Muscle of leg (tissue), 11 donors: ENCODE measurements around the gene SMIM32. TPM values are rescaled to one million over a fixed set of nuclear protein-coding genes. Genes with fewer than 3 reads are reported as not detected.

Experiments
- DNase-seq: peaks from one replicate; pipeline ENCODE4 v3.0.0; 2013
- H3K27ac ChIP-seq: one replicate; pipeline ENCODE4 v1.5.1; 2013; ENCODE audit warnings: mild to moderate bottlenecking, low read length, control low read depth
- H3K27me3 ChIP-seq: one replicate; pipeline ENCODE4 v1.6.1; 2013; ENCODE audit warnings: low read length; ENCODE audit not compliant: control insufficient read depth, insufficient read depth
- H3K36me3 ChIP-seq: one replicate; pipeline ENCODE4 v1.6.1; 2013; ENCODE audit warnings: low read length; ENCODE audit not compliant: control insufficient read depth, insufficient read depth
- H3K4me1 ChIP-seq: one replicate; pipeline ENCODE4 v1.6.1; 2013; ENCODE audit warnings: low read length; ENCODE audit not compliant: control insufficient read depth, insufficient read depth
- H3K4me3 ChIP-seq: one replicate; pipeline ENCODE4 v1.5.1; 2013; ENCODE audit warnings: low read length, control low read depth
- H3K9me3 ChIP-seq: replicated peaks from 2 replicates; pipeline ENCODE4 v1.6.1; 2013; ENCODE audit warnings: low read depth, low read length; ENCODE audit not compliant: control insufficient read depth
- WGBS: methylation state at CpG from one replicate; pipeline ENCODE4 v1.1.5; 2013; ENCODE audit warnings: missing lambda C conversion rate; ENCODE audit not compliant: insufficient coverage; 5-methylcytosine and 5-hydroxymethylcytosine counted together
- polyA plus RNA-seq, 8 donors: library from polyadenylated mRNA; unstranded; fragments of 120-200 nt; gene quantifications; one replicate each; pipeline versions ENCODE4 v1.2.1 to v1.2.3, GENCODE V29; 2013; ENCODE audit warnings: inconsistent platforms in 1 of 8, low replicate concordance in 1 of 8; ENCODE audit not compliant: insufficient read length in 8 of 8, insufficient read depth in 1 of 8
- total RNA-seq: library from RNA; stranded (reverse); fragments of 120-200 nt; gene quantifications from one replicate; pipeline ENCODE4 v1.2.4, GENCODE V29; 2013

The SMIM32 gene
- total and polyA plus RNA-seq, 9 donors: 0.04 to 1.7 (median 0.17) TPM; not detected in 1

- H3K4me1 ChIP-seq: no peaks in the 10 kb centered on the region
- WGBS: no CpG with 5 or more reads among the region's 3 CpGs
- H3K27ac ChIP-seq: no peak overlapping the region
- no peaks in the 10 kb centered on the region for H3K9me3 ChIP-seq
- no peak for DNase-seq
- no peak overlapping the region for H3K4me3 ChIP-seq
- H3K36me3 ChIP-seq: peaks cover 32% of the 10 kb centered on the region
- no peaks in the 10 kb centered on the region for H3K27me3 ChIP-seq
Measured at GRCh38 chr5:136159457-136159856, 33.5 kb downstream of the SMIM32 start.

DNA sequence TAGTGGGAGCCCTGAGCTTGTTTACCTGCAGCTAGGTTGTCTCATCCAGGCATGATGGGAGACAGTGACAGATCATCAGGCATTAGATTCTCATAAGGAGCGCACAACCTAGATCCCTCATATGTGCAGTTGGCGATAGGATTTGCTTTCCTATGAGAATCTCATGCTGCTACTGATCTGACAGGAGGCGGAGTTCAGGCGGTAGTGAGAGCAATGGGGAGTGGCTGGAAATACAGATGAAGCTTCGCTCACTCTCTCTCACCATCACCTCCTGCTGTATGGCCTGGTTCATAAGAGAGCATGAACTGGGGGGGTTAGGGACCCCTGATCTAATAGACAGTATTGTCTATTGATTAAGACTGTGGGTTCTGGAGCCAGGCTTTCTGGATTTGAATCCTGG lies 35.4 kb downstream of the SMIM32 start:
- Histone ChIP-seq H3K9me3 (no peaks in the 10 kb centered on the region), H3K27ac (no peak overlapping the region), H3K27me3 (no peaks in the 10 kb centered on the region), H3K4me3 (no peak overlapping the region), H3K36me3 (peaks cover 34% of the 10 kb centered on the region), H3K4me1 (no peaks in the 10 kb centered on the region)
- WGBS: no CpG with 5 or more reads among the region's 5 CpGs
- DNase-seq: no peak

DNA sequence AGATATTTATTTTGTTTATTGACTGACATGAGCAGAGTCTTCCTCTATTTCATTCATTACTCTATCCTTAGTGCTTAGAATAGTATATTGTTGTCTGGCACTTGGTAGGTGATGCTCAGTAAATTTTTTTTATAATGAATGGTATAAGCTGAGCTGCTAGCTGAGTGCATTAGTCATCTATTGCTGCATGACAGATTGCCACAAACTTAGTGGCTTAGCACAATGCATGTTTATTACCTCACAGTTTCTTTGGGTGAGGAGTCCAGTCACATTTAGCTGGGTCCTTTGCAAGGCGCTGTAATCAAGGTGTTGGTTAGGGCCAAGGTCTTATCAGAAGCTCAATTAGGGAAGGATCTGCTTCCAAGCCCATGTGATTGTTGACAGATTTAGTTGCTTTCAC lies 37.2 kb downstream of the SMIM32 start:
- no peaks in the 10 kb centered on the region for H3K9me3 ChIP-seq
- WGBS: 100% methylated on average over 1 of the region's 1 CpG
- no peak overlapping the region for H3K27ac ChIP-seq
- DNase-seq: no peak
- H3K27me3 ChIP-seq: no peaks in the 10 kb centered on the region
- H3K36me3 ChIP-seq: peaks cover 30% of the 10 kb centered on the region
- H3K4me3 ChIP-seq: no peak overlapping the region
- H3K4me1 ChIP-seq: no peaks in the 10 kb centered on the region

- WGBS: 86% methylated on average over 1 of the region's 2 CpGs
- H3K4me3 ChIP-seq: no peak overlapping the region
- H3K36me3 ChIP-seq: peaks cover 29% of the 10 kb centered on the region
- no peak for DNase-seq
- H3K4me1 ChIP-seq: no peaks in the 10 kb centered on the region
- H3K9me3 ChIP-seq: no peaks in the 10 kb centered on the region
- H3K27ac ChIP-seq: no peak overlapping the region
- no peaks in the 10 kb centered on the region for H3K27me3 ChIP-seq
Measured at GRCh38 chr5:136155078-136155477, 37.9 kb downstream of the SMIM32 start.

DNA sequence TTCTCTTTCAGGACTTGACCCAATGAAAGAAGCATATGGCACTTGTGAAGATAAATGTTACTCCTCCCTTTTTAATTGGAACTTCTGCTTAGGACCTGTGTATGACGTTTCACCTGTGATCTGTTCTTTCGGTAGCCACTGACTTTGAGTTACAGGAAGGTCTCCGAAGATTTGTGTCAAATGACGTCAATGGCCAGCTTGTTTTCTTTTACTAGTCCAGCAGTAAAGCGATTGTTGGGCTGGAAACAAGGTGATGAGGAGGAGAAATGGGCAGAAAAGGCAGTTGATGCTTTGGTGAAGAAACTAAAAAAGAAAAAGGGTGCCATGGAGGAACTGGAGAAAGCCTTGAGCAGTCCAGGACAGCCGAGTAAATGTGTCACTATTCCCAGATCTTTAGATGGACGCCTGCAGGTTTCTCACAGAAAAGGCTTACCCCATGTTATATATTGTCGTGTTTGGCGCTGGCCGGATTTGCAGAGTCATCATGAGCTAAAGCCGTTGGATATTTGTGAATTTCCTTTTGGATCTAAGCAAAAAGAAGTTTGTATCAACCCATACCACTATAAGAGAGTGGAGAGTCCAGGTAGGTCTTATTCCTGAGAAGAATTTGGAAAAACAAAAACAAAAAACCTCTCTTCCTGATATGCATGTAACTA lies 39.3 kb downstream of the SMIM32 start:
- Histone ChIP-seq H3K4me1 (no peaks in the 10 kb centered on the region), H3K27me3 (no peaks in the 10 kb centered on the region), H3K9me3 (no peaks in the 10 kb centered on the region), H3K36me3 (peaks cover 29% of the 10 kb centered on the region), H3K4me3 (no peak overlapping the region), H3K27ac (no peak overlapping the region)
- 90% methylated on average over 7 of the region's 11 CpGs for WGBS
- no peak for DNase-seq

GRCh38 chr5:136149891-136150290 lies 43.1 kb downstream of the SMIM32 start:
- H3K4me1 ChIP-seq: no peaks in the 10 kb centered on the region
- no CpG with 5 or more reads among the region's 1 CpG for WGBS
- no peak for DNase-seq
- H3K27ac ChIP-seq: no peak overlapping the region
- peaks cover 10% of the 10 kb centered on the region for H3K36me3 ChIP-seq
- H3K9me3 ChIP-seq: no peaks in the 10 kb centered on the region
- no peak overlapping the region for H3K4me3 ChIP-seq
- H3K27me3 ChIP-seq: no peaks in the 10 kb centered on the region

DNA sequence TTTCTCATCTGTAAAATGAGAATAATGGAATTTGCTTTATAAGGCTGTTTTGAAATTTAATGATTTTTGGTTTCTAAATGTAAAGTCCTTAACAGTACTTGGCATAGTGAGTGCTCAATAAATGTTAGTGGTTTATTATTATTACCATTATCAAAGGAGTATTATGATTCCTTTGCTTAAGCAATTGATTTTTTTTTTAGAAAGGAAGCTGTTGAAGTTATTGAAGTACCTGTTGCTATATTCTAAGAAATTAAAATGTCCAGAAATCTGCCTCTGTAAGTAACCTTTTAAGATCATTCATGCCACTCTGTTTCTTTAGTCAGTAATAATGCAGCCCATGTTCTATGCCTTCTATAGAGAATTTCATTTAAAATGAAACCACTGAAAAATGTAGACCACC lies 45.3 kb downstream of the SMIM32 start:
- no peak for DNase-seq
- Histone ChIP-seq H3K36me3 (no peaks in the 10 kb centered on the region), H3K27ac (no peak overlapping the region), H3K4me1 (no peaks in the 10 kb centered on the region), H3K4me3 (no peak overlapping the region), H3K27me3 (no peaks in the 10 kb centered on the region), H3K9me3 (no peaks in the 10 kb centered on the region)

GRCh38 chr5:136146201-136146600 lies 46.8 kb downstream of the SMIM32 start:
- Histone ChIP-seq H3K9me3 (no peaks in the 10 kb centered on the region), H3K36me3 (no peaks in the 10 kb centered on the region), H3K4me3 (no peak overlapping the region), H3K4me1 (no peaks in the 10 kb centered on the region), H3K27ac (no peak overlapping the region), H3K27me3 (no peaks in the 10 kb centered on the region)
- DNase-seq: no peak
- WGBS: 80% methylated on average over 1 of the region's 3 CpGs

DNA sequence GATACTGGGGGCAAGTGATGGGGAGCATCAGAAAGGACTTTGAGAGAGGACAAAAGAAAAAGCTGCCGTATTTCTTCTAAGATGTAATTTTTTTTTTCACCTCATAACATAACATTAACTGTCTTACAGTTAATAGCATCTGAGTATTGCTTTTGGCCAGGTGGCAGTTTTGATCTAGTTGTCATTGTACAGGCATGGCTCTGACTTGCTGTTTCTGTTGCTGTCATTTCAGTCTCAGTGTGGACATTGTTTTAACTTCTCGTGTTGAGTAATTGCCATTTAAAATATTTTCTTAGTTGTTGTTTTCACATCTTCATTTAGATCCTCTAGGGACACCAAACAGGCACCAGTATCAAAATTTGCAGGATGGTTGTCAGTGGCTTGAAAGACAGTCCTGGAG lies 47.9 kb downstream of the SMIM32 start:
- WGBS: no CpG with 5 or more reads among the region's 2 CpGs
- Histone ChIP-seq H3K27ac (no peak overlapping the region), H3K4me1 (no peaks in the 10 kb centered on the region), H3K9me3 (no peaks in the 10 kb centered on the region), H3K4me3 (no peak overlapping the region), H3K36me3 (peaks cover 2% of the 10 kb centered on the region), H3K27me3 (no peaks in the 10 kb centered on the region)
- DNase-seq: no peak

DNA sequence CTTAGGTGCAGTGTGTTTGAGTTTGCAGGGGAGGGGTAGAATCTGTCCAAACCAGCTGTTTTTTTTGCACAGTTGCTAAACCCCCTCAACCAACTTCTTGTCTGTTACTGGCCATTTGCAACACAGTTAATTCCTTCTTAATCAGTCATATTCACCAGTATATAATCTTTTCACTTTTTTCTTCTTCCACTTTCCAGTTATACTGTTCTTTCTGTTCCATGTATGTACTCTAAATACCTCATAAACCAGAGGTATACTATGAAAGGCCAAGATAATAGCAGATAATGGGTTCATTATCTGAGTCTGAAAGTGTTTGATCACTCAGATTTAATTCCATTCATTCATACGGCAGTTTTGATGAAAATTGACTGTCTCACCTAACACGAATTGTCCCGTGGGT lies 49.2 kb downstream of the SMIM32 start:
- Histone ChIP-seq H3K36me3 (peaks cover 2% of the 10 kb centered on the region), H3K9me3 (no peaks in the 10 kb centered on the region), H3K4me3 (no peak overlapping the region), H3K4me1 (no peaks in the 10 kb centered on the region), H3K27me3 (no peaks in the 10 kb centered on the region), H3K27ac (no peak overlapping the region)
- 40% methylated on average over 1 of the region's 3 CpGs for WGBS
- DNase-seq: no peak

DNA sequence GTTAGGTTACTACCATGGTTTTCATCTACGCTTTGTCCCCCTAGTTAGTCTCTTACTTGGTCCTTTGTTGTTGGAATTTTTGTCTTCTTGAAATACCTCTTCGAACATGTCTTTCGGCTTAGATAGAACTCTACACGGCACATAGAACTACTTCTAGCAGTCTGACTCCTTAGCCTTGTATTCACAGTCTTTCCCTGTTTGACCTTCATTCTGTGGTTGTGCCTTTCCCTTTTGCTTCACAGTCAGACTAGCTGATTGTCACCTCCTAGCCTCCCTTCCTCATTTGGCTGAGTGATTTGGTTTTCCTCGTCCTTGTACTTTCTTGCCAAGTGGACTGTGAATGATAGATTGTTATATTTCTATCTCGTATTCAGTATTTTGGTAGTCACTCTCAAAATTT lies 49.6 kb downstream of the SMIM32 start:
- Histone ChIP-seq H3K4me3 (no peak overlapping the region), H3K4me1 (no peaks in the 10 kb centered on the region), H3K9me3 (no peaks in the 10 kb centered on the region), H3K27me3 (no peaks in the 10 kb centered on the region), H3K36me3 (peaks cover 2% of the 10 kb centered on the region), H3K27ac (no peak overlapping the region)
- DNase-seq: no peak
- 85% methylated on average over 2 of the region's 6 CpGs for WGBS
